ENCODE measurements around the gene PTPRH.

- TF ChIP-seq POLR2A (IDR thresholded peaks at IDR 0.05): no peak
- no peak for TF ChIP-seq EP300 (IDR thresholded peaks at IDR 0.05)
- TF ChIP-seq, protein P1, sequence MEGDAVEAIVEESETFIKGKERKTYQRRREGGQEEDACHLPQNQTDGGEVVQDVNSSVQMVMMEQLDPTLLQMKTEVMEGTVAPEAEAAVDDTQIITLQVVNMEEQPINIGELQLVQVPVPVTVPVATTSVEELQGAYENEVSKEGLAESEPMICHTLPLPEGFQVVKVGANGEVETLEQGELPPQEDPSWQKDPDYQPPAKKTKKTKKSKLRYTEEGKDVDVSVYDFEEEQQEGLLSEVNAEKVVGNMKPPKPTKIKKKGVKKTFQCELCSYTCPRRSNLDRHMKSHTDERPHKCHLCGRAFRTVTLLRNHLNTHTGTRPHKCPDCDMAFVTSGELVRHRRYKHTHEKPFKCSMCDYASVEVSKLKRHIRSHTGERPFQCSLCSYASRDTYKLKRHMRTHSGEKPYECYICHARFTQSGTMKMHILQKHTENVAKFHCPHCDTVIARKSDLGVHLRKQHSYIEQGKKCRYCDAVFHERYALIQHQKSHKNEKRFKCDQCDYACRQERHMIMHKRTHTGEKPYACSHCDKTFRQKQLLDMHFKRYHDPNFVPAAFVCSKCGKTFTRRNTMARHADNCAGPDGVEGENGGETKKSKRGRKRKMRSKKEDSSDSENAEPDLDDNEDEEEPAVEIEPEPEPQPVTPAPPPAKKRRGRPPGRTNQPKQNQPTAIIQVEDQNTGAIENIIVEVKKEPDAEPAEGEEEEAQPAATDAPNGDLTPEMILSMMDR (IDR thresholded peaks at IDR 0.05): no peak
Measured at GRCh38 chr19:55226273-55226672, 17.0 kb upstream of the PTPRH start.

Measured in stomach (tissue), 4 donors.